ENCODE results near the gene ZNF608.

ZNF608 gene

GRCh38 chr5:124697933-124698591, 48.4 kb downstream of the ZNF608 start:
- H3K4me3 ChIP-seq (ENCODE audit: low read depth, low read length), result no peak overlapping the region
- TF ChIP-seq CTCF (IDR thresholded peaks at IDR 0.05; ENCODE audit: low read depth, low read length), result no peak

GRCh38 chr5:124697501-124697900, 48.9 kb downstream of the ZNF608 start:
- no peak for TF ChIP-seq CTCF (IDR thresholded peaks at IDR 0.05; ENCODE audit: low read depth, low read length)
- no peak overlapping the region for H3K4me3 ChIP-seq (ENCODE audit: low read depth, low read length)

GRCh38 chr5:124696898-124697297, 49.5 kb downstream of the ZNF608 start:
- H3K4me3 ChIP-seq (ENCODE audit: low read depth, low read length), result no peak overlapping the region
- TF ChIP-seq CTCF (IDR thresholded peaks at IDR 0.05; ENCODE audit: low read depth, low read length), result no peak

Measured in WI38 (cell line).